Measurements from ENCODE around the gene RPS6KA3. TPM values are rescaled to one million over a fixed set of nuclear protein-coding genes. Genes with fewer than 3 reads are reported as not detected.

Gene RPS6KA3
- total and polyA plus RNA-seq, 2 of the 8 experiments (the other 6 are each of a cell fraction or from before 2014, with no cell fraction given): 7.1 to 13.0 TPM

- TF ChIP-seq FOSL1 (IDR thresholded peaks at IDR 0.05; ENCODE audit: insufficient read depth, low read depth, low read length): no peak
- TF ChIP-seq ASH2L (IDR thresholded peaks at IDR 0.05; ENCODE audit: low read length): no peak
- no peak for TF ChIP-seq EP300 (IDR thresholded peaks at IDR 0.05; ENCODE audit: borderline replicate concordance in 1 of 2, low read depth in 2 of 2, low read length in 2 of 2)
- TF ChIP-seq HDAC2 (IDR thresholded peaks at IDR 0.05; ENCODE audit: borderline replicate concordance in 1 of 2, low read depth in 2 of 2, low read length in 2 of 2): no peak
- no peak for TF ChIP-seq ATF3 (IDR thresholded peaks at IDR 0.05; ENCODE audit: insufficient read depth, low read depth, low read length)
Measured at GRCh38 chrX:20132666-20133065, 134.0 kb downstream of the RPS6KA3 start (continued).
